K562 (cell line): ENCODE data around the gene ZSCAN21. TPM values are rescaled to one million over a fixed set of nuclear protein-coding genes. Genes with fewer than 3 reads are reported as not detected.
A peak's percentile ranks its signal among the peaks of the same experiment; 100 is the strongest.

ENCODE experiments used
- CHD7 ChIP-seq: fragments of 200-600 bp; sonication (generic); IDR thresholded peaks from one replicate; pipeline ENCODE4 v1.6.1; 2012; ENCODE audit warnings: mild to moderate bottlenecking, low read depth, low read length, inconsistent platforms
- DLX4 ChIP-seq: fragments of 250-450 bp; sonication (Bioruptor Pico); IDR thresholded peaks from 2 replicates; pipeline ENCODE4 v1.6.1; 2021; ENCODE audit warnings: mild to moderate bottlenecking
- E2F8 ChIP-seq: fragments of 450-650 bp; IDR thresholded peaks from 2 replicates; pipeline ENCODE4 v1.7.1; 2018; ENCODE audit warnings: mild to moderate bottlenecking, low read depth; ENCODE audit not compliant: partially characterized antibody
- RHOXF2B ChIP-seq: fragments of 250-450 bp; sonication (Bioruptor Pico); conservative IDR thresholded peaks from 2 replicates; pipeline ENCODE4 v1.5.1; 2021
- RUNX1 ChIP-seq: sonication (generic); IDR thresholded peaks from 2 replicates; pipeline ENCODE4 v1.6.1; 2016; ENCODE audit warnings: antibody characterized with exemption, low read depth
- STAT5B ChIP-seq: fragments of 250-450 bp; sonication (Bioruptor Pico); IDR thresholded peaks from 2 replicates; pipeline ENCODE4 v1.8.0; 2021; ENCODE audit warnings: mild to moderate bottlenecking, inconsistent platforms
- THRB ChIP-seq: fragments of 450-650 bp; formaldehyde crosslinking; conservative IDR thresholded peaks from 2 replicates; pipeline ENCODE4 v1.4.0; 2022; ENCODE audit warnings: mild to moderate bottlenecking, missing genetic modification characterization
- ZNF239 ChIP-seq: fragments of 250-450 bp; sonication (Bioruptor Pico); IDR thresholded peaks from 2 replicates; pipeline ENCODE4 v1.4.0; 2020; ENCODE audit warnings: mild to moderate bottlenecking
- ZNF280A ChIP-seq: fragments of 450-650 bp; IDR thresholded peaks from 2 replicates; pipeline ENCODE4 v1.6.1; 2018; ENCODE audit warnings: mild to moderate bottlenecking, low read depth; ENCODE audit not compliant: partially characterized antibody
- ZNF444 ChIP-seq: fragments of 250-450 bp; sonication (Bioruptor Pico); IDR thresholded peaks from 2 replicates; pipeline ENCODE4 v1.4.0; 2020; ENCODE audit warnings: mild to moderate bottlenecking, moderate library complexity
- polyA plus RNA-seq, 8 experiments: library from polyadenylated mRNA; depleted of rRNA in 4 of 8; stranded (reverse) in 5 of 8; unstranded in 3 of 8; fragments of >200 nt; fragmentation: Nextera tagmentation in 2 of 8; fragmentation: Illumina TruSeq in 1 of 8; extraction: Ambion mirVana in 2 of 8; extraction: Trizol in 1 of 8; gene quantifications; 2 replicates each; pipeline versions ENCODE4 v1.2.1 to v1.2.3, GENCODE V29; 2011 to 2014; ENCODE audit warnings: inconsistent platforms in 1 of 8, missing spikeins in 1 of 8
- total RNA-seq, 7 experiments: library from RNA; depleted of rRNA in 6 of 7; stranded (reverse); fragments of >200 nt in 6 of 7; fragmentation: Illumina TruSeq in 2 of 7; extraction: Trizol in 2 of 7; gene quantifications; 2 replicates each; pipeline versions ENCODE4 v1.2.1 to v1.2.3, GENCODE V29; 2011 to 2021; ENCODE audit warnings: low replicate concordance in 1 of 7

Gene ZSCAN21
- total and polyA plus RNA-seq, 9 of the 15 experiments (the other 6 are each of a cell fraction or from before 2014, with no cell fraction given), result 5.9 to 15.5 (median 13.2) TPM

GRCh38 chr7:100081535-100082102 lies 32.0 kb downstream of the ZSCAN21 start, which contains the start of gene ZNF3 (continued):
- peak; percentile 91 for TF ChIP-seq E2F8
- no peak for TF ChIP-seq DLX4 (CRISPR knock-in tag)
- TF ChIP-seq CHD7, result no peak
- TF ChIP-seq RHOXF2B (CRISPR knock-in tag), result no peak
- TF ChIP-seq THRB (CRISPR knock-in tag), result no peak; the same call in 1 of the 2 replicates
- no peak for TF ChIP-seq ZNF444
- no peak for TF ChIP-seq STAT5B (CRISPR knock-in tag)
- no peak for TF ChIP-seq RUNX1
- no peak for TF ChIP-seq ZNF280A
- TF ChIP-seq ZNF239 (CRISPR knock-in tag), result peak; percentile 8; the same call in 1 of the 2 replicates
